Type B pancreatic cell (in vitro differentiated cells): ENCODE results near the gene DPYSL3. TPM values are rescaled to one million over a fixed set of nuclear protein-coding genes. Genes with fewer than 3 reads are reported as not detected.

Experiments
- DNase-seq: peaks from one replicate; pipeline ENCODE4 v3.0.0; 2021; ENCODE audit warnings: mixed read lengths; ENCODE audit not compliant: unreplicated experiment; ENCODE audit errors: extremely low spot score
- H3K27ac Mint-ChIP-seq: 2 replicates; pipeline ENCODE4 v1.8.0; 2021; ENCODE audit warnings: mild to moderate bottlenecking, mixed read lengths
- H3K27me3 Mint-ChIP-seq: 2 replicates; pipeline ENCODE4 v1.8.0; 2021; ENCODE audit warnings: mixed read lengths
- H3K36me3 Mint-ChIP-seq: 2 replicates; pipeline ENCODE4 v1.8.0; 2021; ENCODE audit warnings: mixed read lengths
- H3K4me1 Mint-ChIP-seq: one replicate; pipeline ENCODE4 v1.8.0; 2021; ENCODE audit warnings: mixed read lengths; ENCODE audit not compliant: unreplicated experiment
- H3K4me3 Mint-ChIP-seq: 2 replicates; pipeline ENCODE4 v1.8.0; 2021; ENCODE audit warnings: mild to moderate bottlenecking, mixed read lengths
- H3K9me3 Mint-ChIP-seq: 2 replicates; pipeline ENCODE4 v1.8.0; 2021; ENCODE audit warnings: mixed read lengths
- CTCF ChIP-seq: fragments of 200-600 bp; sonication (generic); conservative IDR thresholded peaks from 2 replicates; pipeline ENCODE4 v1.5.0; 2021; ENCODE audit warnings: antibody characterized with exemption, mild to moderate bottlenecking
- total RNA-seq: library from RNA; stranded (reverse); gene quantifications from 2 replicates; pipeline ENCODE4 v1.2.1, GENCODE V29; 2021; ENCODE audit warnings: low replicate concordance

The DPYSL3 gene
- total RNA-seq, 1 donor from 2014 or later = 36.0 TPM

- Mint-ChIP-seq H3K27ac (no peak overlapping the region), H3K36me3 (peaks cover 5% of the 10 kb centered on the region), H3K9me3 (no peaks in the 10 kb centered on the region), H3K27me3 (no peaks in the 10 kb centered on the region), H3K4me3 (no peak overlapping the region), H3K4me1 (peaks cover 13% of the 10 kb centered on the region)
- DNase-seq = no peak
- no peak for TF ChIP-seq CTCF
Observed at GRCh38 chr5:147432323-147432722, 77.5 kb downstream of the DPYSL3 start.

- DNase-seq = no peak
- no peak for TF ChIP-seq CTCF
- Mint-ChIP-seq H3K9me3 (no peaks in the 10 kb centered on the region), H3K36me3 (peaks cover 5% of the 10 kb centered on the region), H3K4me1 (peaks cover 13% of the 10 kb centered on the region), H3K4me3 (no peak overlapping the region), H3K27me3 (no peaks in the 10 kb centered on the region), H3K27ac (no peak overlapping the region)
Observed at GRCh38 chr5:147431586-147431985, 78.3 kb downstream of the DPYSL3 start.

- Mint-ChIP-seq H3K36me3 (peaks cover 5% of the 10 kb centered on the region), H3K27me3 (no peaks in the 10 kb centered on the region), H3K4me3 (no peak overlapping the region), H3K9me3 (no peaks in the 10 kb centered on the region), H3K27ac (no peak overlapping the region), H3K4me1 (peaks cover 13% of the 10 kb centered on the region)
- no peak for TF ChIP-seq CTCF
- no peak for DNase-seq
Observed at GRCh38 chr5:147430628-147431027, 79.2 kb downstream of the DPYSL3 start.

GRCh38 chr5:147427521-147428401, 82.1 kb downstream of the DPYSL3 start:
- TF ChIP-seq CTCF = no peak
- Mint-ChIP-seq H3K9me3 (no peaks in the 10 kb centered on the region), H3K4me1 (peaks cover 9% of the 10 kb centered on the region), H3K27ac (no peak overlapping the region), H3K4me3 (no peak overlapping the region), H3K27me3 (no peaks in the 10 kb centered on the region), H3K36me3 (no peaks in the 10 kb centered on the region)
- DNase-seq = no peak

GRCh38 chr5:147426640-147427327, 83.1 kb downstream of the DPYSL3 start:
- no peak for TF ChIP-seq CTCF
- Mint-ChIP-seq H3K9me3 (no peaks in the 10 kb centered on the region), H3K36me3 (peaks cover 5% of the 10 kb centered on the region), H3K4me1 (peaks cover 8% of the 10 kb centered on the region), H3K4me3 (no peak overlapping the region), H3K27me3 (no peaks in the 10 kb centered on the region), H3K27ac (no peak overlapping the region)
- no peak for DNase-seq
